K562 (cell line): ENCODE data around the gene CHN1. TPM values are rescaled to one million over a fixed set of nuclear protein-coding genes. Genes with fewer than 3 reads are reported as not detected.

Experiments used
- ATAC-seq: fragments of 200-7000 bp; cut with Tn5 transposase; 3 replicates; pipeline ENCODE4 v1.9.1; 2020; ENCODE audit warnings: moderate library complexity
- BruUV-seq: library from RNA; stranded (reverse); fragments of 400-500 nt; replicated peaks from 2 replicates; lab custom pipeline; 2021; lab: Mats Ljungman, UMichigan
- CTCF ChIA-PET: fragments of 300-600 bp; formaldehyde crosslinking; extraction: SDS; loops from one replicate; lab custom pipeline; 2021; ENCODE audit warnings: low intra/inter-chr PET ratio; lab: Yijun Ruan, JAX
- POLR2A ChIA-PET: fragments of 300-600, 350-650 bp; sonication (Branson Sonifier 250); formaldehyde crosslinking; extraction: SDS; loops from one replicate; lab custom pipeline; 2021; ENCODE audit warnings: antibody characterized with exemption, inconsistent platforms; lab: Yijun Ruan, JAX
- DNase-seq, 4 experiments: peaks; one replicate each; pipeline versions ENCODE4 v3.0.0 to v3.0.0-alpha.2; 2011 to 2018; ENCODE audit warnings: low spot score in 3 of 4, mixed read lengths in 3 of 4; ENCODE audit errors: extremely low read depth in 1 of 4
- FAIRE-seq: peaks from 2 replicates; lab custom pipeline; 2011; peaks lifted over from hg19 to GRCh38; lab: Jason Lieb, UNC
- H2AFZ ChIP-seq: 2 replicates; pipeline ENCODE4 v1.6.0; 2011; ENCODE audit warnings: low read depth, low read length, control low read depth, inconsistent platforms
- H3K27ac ChIP-seq: fragments of 200-600 bp; 3 replicates; pipeline ENCODE4 v1.8.0; 2011; ENCODE audit warnings: low read depth, mild to moderate bottlenecking, control low read depth, inconsistent platforms, low read length, moderate library complexity, mixed read lengths; ENCODE audit errors: extremely low read depth
- H3K27me3 ChIP-seq, 2 experiments: fragments of 300-600 bp in 1 of 2; 2 replicates in 1 of 2; 3 replicates in 1 of 2; pipeline versions ENCODE4 v1.6.0 to v1.8.0; 2011; ENCODE audit warnings: inconsistent platforms in 2 of 2, low read length in 2 of 2, mild to moderate bottlenecking in 1 of 2, mixed read lengths in 1 of 2, moderate library complexity in 1 of 2; ENCODE audit not compliant: control insufficient read depth in 2 of 2, insufficient read depth in 2 of 2
- H3K36me3 ChIP-seq: fragments of 300-600 bp; 3 replicates; pipeline ENCODE4 v1.8.0; 2011; ENCODE audit warnings: mild to moderate bottlenecking, low read length, inconsistent platforms; ENCODE audit not compliant: control insufficient read depth, insufficient read depth
- H3K4me1 ChIP-seq, 2 experiments: fragments of 200-600 bp in 1 of 2; replicated peaks in 1 of 2; 2 replicates in 1 of 2; 3 replicates in 1 of 2; pipeline versions ENCODE4 v1.5.1 to v1.8.0; 2011; ENCODE audit warnings: inconsistent platforms in 2 of 2, low read length in 2 of 2, mild to moderate bottlenecking in 1 of 2, mixed read lengths in 1 of 2, moderate library complexity in 1 of 2; ENCODE audit not compliant: control insufficient read depth in 2 of 2, insufficient read depth in 2 of 2
- H3K4me2 ChIP-seq: 2 replicates; pipeline ENCODE4 v1.6.1; 2011; ENCODE audit warnings: low read length, control low read depth, inconsistent platforms, mixed read lengths; ENCODE audit not compliant: insufficient read depth
- H3K4me3 ChIP-seq: fragments of 200-600 bp; sonication (generic), shearing (Covaris generic); 2 replicates; pipeline ENCODE4 v1.5.1; 2016; ENCODE audit warnings: control low read depth, inconsistent platforms
- H3K79me2 ChIP-seq: fragments of 200-600 bp; 3 replicates; pipeline ENCODE4 v1.8.0; 2011; ENCODE audit warnings: low read length, inconsistent platforms; ENCODE audit not compliant: control insufficient read depth, insufficient read depth
- H3K9ac ChIP-seq, 2 experiments: 2 replicates each; pipeline versions ENCODE4 v1.6.0 to v1.6.1; 2011; ENCODE audit warnings: low read depth in 2 of 2, low read length in 2 of 2, control low read depth in 1 of 2, inconsistent platforms in 1 of 2, mild to moderate bottlenecking in 1 of 2, mixed read lengths in 1 of 2; ENCODE audit not compliant: insufficient read depth in 1 of 2
- H3K9me1 ChIP-seq: one replicate; pipeline ENCODE4 v1.6.0; 2011; ENCODE audit warnings: inconsistent platforms, mild to moderate bottlenecking, low read length, moderate library complexity; ENCODE audit not compliant: control insufficient read depth, insufficient read depth
- H3K9me3 ChIP-seq: replicated peaks from 2 replicates; pipeline ENCODE4 v1.5.1; 2011; ENCODE audit warnings: low read depth, low read length, inconsistent platforms; ENCODE audit not compliant: control insufficient read depth, insufficient read depth
- H4K20me1 ChIP-seq: replicated peaks from 2 replicates; pipeline ENCODE4 v1.6.1; 2011; ENCODE audit warnings: low read length, inconsistent platforms, mixed read lengths; ENCODE audit not compliant: control insufficient read depth, insufficient read depth
- CTCF ChIP-seq, 3 experiments: IDR thresholded peaks in 2 of 3; conservative IDR thresholded peaks in 1 of 3; 2 replicates each; pipeline ENCODE4 v1.5.1; 2011 to 2012; ENCODE audit warnings: low read length in 3 of 3, mild to moderate bottlenecking in 3 of 3, control low read depth in 2 of 3, improper control_type of control experiment in 1 of 3, inconsistent platforms in 1 of 3, low read depth in 1 of 3, mixed read lengths in 1 of 3, moderate library complexity in 1 of 3; ENCODE audit not compliant: insufficient read depth in 2 of 3
- ELF2 ChIP-seq: fragments of 250-450 bp; sonication (Bioruptor Pico); IDR thresholded peaks from 2 replicates; pipeline ENCODE4 v1.5.0; 2021; ENCODE audit warnings: mild to moderate bottlenecking
- GTF2F1 ChIP-seq: IDR thresholded peaks from 2 replicates; pipeline ENCODE4 v1.6.1; 2011; ENCODE audit warnings: low read depth, low read length, improper control_type of control experiment
- JUND ChIP-seq, 2 experiments: IDR thresholded peaks; 2 replicates in 1 of 2; 3 replicates in 1 of 2; pipeline ENCODE4 v1.6.1; 2011; ENCODE audit warnings: borderline replicate concordance in 2 of 2, low read depth in 2 of 2, low read length in 2 of 2, improper control_type of control experiment in 1 of 2, missing biosample characterization in 1 of 2, missing genetic modification characterization in 1 of 2, missing genetic modification reagents in 1 of 2
- MBD1 ChIP-seq: fragments of 250-450 bp; sonication (Bioruptor Pico); IDR thresholded peaks from 2 replicates; pipeline ENCODE4 v1.8.0; 2022; ENCODE audit warnings: inconsistent platforms
- MCM2 ChIP-seq: fragments of 450-650 bp; IDR thresholded peaks from 2 replicates; pipeline ENCODE4 v1.6.1; 2017; ENCODE audit warnings: low read depth, mild to moderate bottlenecking
- MECOM ChIP-seq: fragments of 250-450 bp; sonication (Bioruptor Pico); IDR thresholded peaks from 2 replicates; pipeline ENCODE4 v1.8.0; 2022; ENCODE audit warnings: inconsistent platforms
- PBX2 ChIP-seq, 2 experiments: IDR thresholded peaks in 1 of 2; conservative IDR thresholded peaks in 1 of 2; 2 replicates each; pipeline ENCODE4 v1.6.1; 2016; ENCODE audit warnings: low read depth in 2 of 2, mild to moderate bottlenecking in 1 of 2, missing compliant biosample characterization in 1 of 2, missing genetic modification characterization in 1 of 2, moderate library complexity in 1 of 2
- RAD21 ChIP-seq, 2 experiments: fragments of 250-450 bp in 1 of 2; fragments of 450-650 bp in 1 of 2; sonication (Bioruptor Pico) in 1 of 2; formaldehyde crosslinking in 1 of 2; IDR thresholded peaks in 1 of 2; conservative IDR thresholded peaks in 1 of 2; 2 replicates each; pipeline versions ENCODE4 v1.4.0 to v1.8.0; 2020 to 2022; ENCODE audit warnings: mild to moderate bottlenecking in 2 of 2, moderate library complexity in 1 of 2
- SIN3A ChIP-seq, 2 experiments: fragments of 150-350 bp in 1 of 2; IDR thresholded peaks; 2 replicates each; pipeline ENCODE4 v1.6.1; 2011 to 2016; ENCODE audit warnings: borderline replicate concordance in 2 of 2, low read depth in 2 of 2, low read length in 2 of 2, mild to moderate bottlenecking in 2 of 2, moderate library complexity in 2 of 2; ENCODE audit not compliant: control insufficient read depth in 1 of 2
- TCFL5 ChIP-seq: fragments of 250-450 bp; sonication (Bioruptor Pico); conservative IDR thresholded peaks from 2 replicates; pipeline ENCODE4 v1.6.1; 2021; ENCODE audit warnings: mild to moderate bottlenecking, moderate library complexity, matching md5 sums
- WGBS: fragments of 100-300 bp; shearing (Covaris generic); methylation state at CpG from one replicate; pipeline ENCODE4 v1.1.6; 2016; ENCODE audit warnings: low coverage, mixed read lengths; ENCODE audit not compliant: insufficient coverage; ENCODE audit errors: missing lambda C conversion rate; 5-methylcytosine and 5-hydroxymethylcytosine counted together
- in situ Hi-C: fragments of 300-500 bp; cut with MboI; formaldehyde crosslinking; loops from 4 replicates; pipeline ENCODE4 v1.15.0; 2018; ENCODE audit warnings: inconsistent platforms, mixed read lengths
- intact Hi-C: fragments of 100-400 bp; cut with micrococcal nuclease; formaldehyde crosslinking; loops from 2 replicates; pipeline ENCODE4 v1.14.2; 2022
- polyA plus RNA-seq, 8 experiments: library from polyadenylated mRNA; depleted of rRNA in 4 of 8; stranded (reverse) in 5 of 8; unstranded in 3 of 8; fragments of >200 nt; fragmentation: Nextera tagmentation in 2 of 8; fragmentation: Illumina TruSeq in 1 of 8; extraction: Ambion mirVana in 2 of 8; extraction: Trizol in 1 of 8; gene quantifications; 2 replicates each; pipeline versions ENCODE4 v1.2.1 to v1.2.3, GENCODE V29; 2011 to 2014; ENCODE audit warnings: inconsistent platforms in 1 of 8, missing spikeins in 1 of 8
- total RNA-seq, 7 experiments: library from RNA; depleted of rRNA in 6 of 7; stranded (reverse); fragments of >200 nt in 6 of 7; fragmentation: Illumina TruSeq in 2 of 7; extraction: Trizol in 2 of 7; gene quantifications; 2 replicates each; pipeline versions ENCODE4 v1.2.1 to v1.2.3, GENCODE V29; 2011 to 2021; ENCODE audit warnings: low replicate concordance in 1 of 7

The CHN1 gene
- total and polyA plus RNA-seq, 9 of the 15 experiments (the other 6 are each of a cell fraction or from before 2014, with no cell fraction given), result 0.17 to 2.0 (median 0.87) TPM

GRCh38 chr2:174776675-174777074, 228.5 kb downstream of the CHN1 start (continued):
- TF ChIP-seq TCFL5 (CRISPR knock-in tag) (no peak), MBD1 (CRISPR knock-in tag) (no peak), JUND (IDR thresholded peaks at IDR 0.05; ENCODE audit: borderline replicate concordance, low read depth, low read length) (no peak), JUND (tag; IDR thresholded peaks at IDR 0.05; ENCODE audit: borderline replicate concordance, low read depth, low read length) (no peak), MECOM (CRISPR knock-in tag) (no peak), ELF2 (CRISPR knock-in tag) (no peak), MCM2 (no peak)

GRCh38 chr2:174776223-174776622, 229.0 kb downstream of the CHN1 start:
- no TSS peak for BruUV-seq
- Histone ChIP-seq H3K4me3 (no peak overlapping the region), H3K9ac (no peak overlapping the region), H3K27ac (no peak overlapping the region), H4K20me1 (0 out of 2 replicates have a peak, but pooled peaks cover 7% of the 10 kb centered on the region), H2AFZ (no peak overlapping the region), H3K9me1 (no peaks in the 10 kb centered on the region), H3K36me3 (no peaks in the 10 kb centered on the region), H3K79me2 (no peaks in the 10 kb centered on the region), H3K4me2 (no peak overlapping the region), H3K27me3 (peaks cover 10 to 35% of the 10 kb centered on the region in 2 experiments), H3K4me1 (no peaks in the 10 kb centered on the region), H3K9me3 (no peaks in the 10 kb centered on the region)
- DNase-seq, result peak; percentile 32 to 46 (median 40)
- ChIA-PET POLR2A (no interaction called here), CTCF (no interaction called here)
- FAIRE-seq, result peak; percentile 55
- 0% methylated on average over 6 of the region's 6 CpGs for WGBS
- intact Hi-C loops, result no loop called here
- ATAC-seq, result peak; percentile 63
- in situ Hi-C loops, result loop anchor here (10.0 kb wide), 1 partner anchor 209 kb away; no protein-coding TSS in a partner anchor
- TF ChIP-seq GTF2F1, result no peak
- no peak for TF ChIP-seq SIN3A (IDR thresholded peaks at IDR 0.05; ENCODE audit: borderline replicate concordance in 2 of 2, control insufficient read depth in 1 of 2, low read depth in 2 of 2, low read length in 2 of 2)
- peak in 1 of 2 experiments; percentile 34; a peak in 2 of 4 replicates for TF ChIP-seq RAD21 (CRISPR knock-in tag; conservative IDR thresholded peaks at IDR 0.05 in 1 of 2, IDR thresholded peaks at IDR 0.05 in 1 of 2)
- no peak for TF ChIP-seq PBX2 (CRISPR knock-in tag; IDR thresholded peaks at IDR 0.05; ENCODE audit: low read depth)
- TF ChIP-seq PBX2 (tag; conservative IDR thresholded peaks at IDR 0.05; ENCODE audit: low read depth), result no peak
- TF ChIP-seq CTCF (IDR thresholded peaks at IDR 0.05 in 2 of 3, conservative IDR thresholded peaks at IDR 0.05 in 1 of 3; ENCODE audit: insufficient read depth in 2 of 3, low read depth in 1 of 3, low read length in 3 of 3), result peak; percentile 60 to 71 (median 70)
